AG10803 (cell line): Measurements from ENCODE around the gene TMEM72.

Source experiments
- DNase-seq: peaks from one replicate; pipeline ENCODE4 v3.0.0; 2010; ENCODE audit warnings: low read depth
- H3K4me3 ChIP-seq: 2 replicates; pipeline ENCODE4 v1.5.1; 2011; ENCODE audit warnings: mild to moderate bottlenecking, low read length, control low read depth
- TF ChIP-seq, protein P1 (sequence below): conservative IDR thresholded peaks from 2 replicates; pipeline ENCODE4 v1.5.1; 2011; ENCODE audit warnings: mild to moderate bottlenecking, low read length, control low read depth, inconsistent platforms

The TMEM72 gene

DNA sequence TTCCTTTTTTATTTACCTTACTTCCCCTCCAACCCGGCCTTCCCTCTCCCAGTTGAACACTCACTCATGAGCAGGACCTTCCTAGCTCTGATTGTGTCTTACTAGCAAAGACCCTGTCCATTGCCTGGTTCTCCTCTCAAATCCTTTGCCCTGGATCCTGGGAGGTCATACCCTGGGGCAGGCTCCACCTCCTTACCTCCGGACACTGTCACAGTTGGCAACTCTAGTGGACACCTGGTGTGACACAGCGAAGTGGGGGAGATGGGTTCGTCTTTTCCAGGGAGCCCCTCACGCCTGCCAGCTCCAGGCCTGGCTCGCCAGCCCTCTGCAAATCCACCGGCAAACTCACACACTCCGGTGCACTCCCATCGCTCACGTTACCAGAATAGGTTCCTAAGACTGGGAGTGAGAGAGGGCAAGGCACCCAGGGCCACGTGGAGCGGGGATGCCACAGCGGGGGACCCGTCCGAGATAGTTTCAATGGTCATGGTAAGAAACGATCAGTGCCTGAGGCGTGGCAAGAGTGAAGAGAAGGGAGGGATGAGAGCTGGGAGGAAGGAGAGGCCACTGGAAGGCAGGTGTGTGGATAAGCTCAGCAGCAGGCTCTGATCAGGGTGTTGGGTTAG is 30.9 kb upstream of the TMEM72 start:
- no peak for DNase-seq
- TF ChIP-seq, protein P1, sequence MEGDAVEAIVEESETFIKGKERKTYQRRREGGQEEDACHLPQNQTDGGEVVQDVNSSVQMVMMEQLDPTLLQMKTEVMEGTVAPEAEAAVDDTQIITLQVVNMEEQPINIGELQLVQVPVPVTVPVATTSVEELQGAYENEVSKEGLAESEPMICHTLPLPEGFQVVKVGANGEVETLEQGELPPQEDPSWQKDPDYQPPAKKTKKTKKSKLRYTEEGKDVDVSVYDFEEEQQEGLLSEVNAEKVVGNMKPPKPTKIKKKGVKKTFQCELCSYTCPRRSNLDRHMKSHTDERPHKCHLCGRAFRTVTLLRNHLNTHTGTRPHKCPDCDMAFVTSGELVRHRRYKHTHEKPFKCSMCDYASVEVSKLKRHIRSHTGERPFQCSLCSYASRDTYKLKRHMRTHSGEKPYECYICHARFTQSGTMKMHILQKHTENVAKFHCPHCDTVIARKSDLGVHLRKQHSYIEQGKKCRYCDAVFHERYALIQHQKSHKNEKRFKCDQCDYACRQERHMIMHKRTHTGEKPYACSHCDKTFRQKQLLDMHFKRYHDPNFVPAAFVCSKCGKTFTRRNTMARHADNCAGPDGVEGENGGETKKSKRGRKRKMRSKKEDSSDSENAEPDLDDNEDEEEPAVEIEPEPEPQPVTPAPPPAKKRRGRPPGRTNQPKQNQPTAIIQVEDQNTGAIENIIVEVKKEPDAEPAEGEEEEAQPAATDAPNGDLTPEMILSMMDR = no peak
- H3K4me3 ChIP-seq = no peak overlapping the region

DNA sequence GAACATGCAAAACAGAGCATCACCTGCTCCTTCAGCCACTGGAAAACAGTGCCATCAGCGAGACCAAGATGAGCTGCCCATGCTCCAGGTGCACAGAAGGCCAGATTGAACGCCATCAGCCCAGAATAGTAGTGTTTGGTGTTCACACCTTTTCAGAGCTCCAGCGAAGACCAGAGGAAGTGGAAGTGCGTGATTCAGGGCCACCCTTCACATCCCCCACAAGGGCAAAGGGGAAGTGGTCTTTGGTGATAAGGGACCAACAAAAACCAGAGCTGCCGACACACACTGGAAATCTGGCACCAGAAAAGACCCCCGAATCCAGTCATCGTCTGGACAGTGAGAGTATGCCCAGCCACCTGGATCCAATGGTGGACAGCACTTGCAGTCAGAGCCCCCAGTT is 29.5 kb upstream of the TMEM72 start:
- TF ChIP-seq, protein P1 = no peak
- no peak for DNase-seq
- H3K4me3 ChIP-seq = no peak overlapping the region

- DNase-seq = no peak
- no peak overlapping the region for H3K4me3 ChIP-seq
- TF ChIP-seq, protein P1 = no peak
Observed at GRCh38 chr10:44882166-44882720, 28.9 kb upstream of the TMEM72 start.

GRCh38 chr10:44883593-44884331 is 27.4 kb upstream of the TMEM72 start:
- TF ChIP-seq, protein P1 = no peak
- DNase-seq = no peak
- no peak overlapping the region for H3K4me3 ChIP-seq

GRCh38 chr10:44885710-44886109 is 25.4 kb upstream of the TMEM72 start:
- H3K4me3 ChIP-seq = no peak overlapping the region
- DNase-seq = no peak
- TF ChIP-seq, protein P1 = no peak

- DNase-seq = no peak
- H3K4me3 ChIP-seq = no peak overlapping the region
- TF ChIP-seq, protein P1 = no peak
Observed at GRCh38 chr10:44886966-44887365, 24.2 kb upstream of the TMEM72 start.

- DNase-seq = no peak
- no peak overlapping the region for H3K4me3 ChIP-seq
- TF ChIP-seq, protein P1 = no peak
Observed at GRCh38 chr10:44888886-44889285, 22.3 kb upstream of the TMEM72 start.
